D721Med (cell line): ENCODE data around the gene DMXL1.

Experiments used
- DNase-seq: peaks from one replicate; pipeline ENCODE4 v3.0.0; 2011; ENCODE audit warnings: low spot score; ENCODE audit not compliant: insufficient read length
- FAIRE-seq: peaks from 2 replicates; lab custom pipeline; 2011; peaks lifted over from hg19 to GRCh38; lab: Jason Lieb, UNC
- TF ChIP-seq, protein P1 (sequence below): IDR thresholded peaks from 2 replicates; pipeline ENCODE4 v1.5.1; 2012; ENCODE audit warnings: mild to moderate bottlenecking, control low read depth; ENCODE audit not compliant: insufficient read depth; ENCODE audit errors: missing control alignments

DMXL1 gene

GRCh38 chr5:119070828-119071560 lies at the start of gene DMXL1:
TSS of gene DMXL1 (plus strand) at chr5:119071087. CDS start at chr5:119071570, 483 bp downstream.
- DNase-seq: no peak
- TF ChIP-seq, protein P1, sequence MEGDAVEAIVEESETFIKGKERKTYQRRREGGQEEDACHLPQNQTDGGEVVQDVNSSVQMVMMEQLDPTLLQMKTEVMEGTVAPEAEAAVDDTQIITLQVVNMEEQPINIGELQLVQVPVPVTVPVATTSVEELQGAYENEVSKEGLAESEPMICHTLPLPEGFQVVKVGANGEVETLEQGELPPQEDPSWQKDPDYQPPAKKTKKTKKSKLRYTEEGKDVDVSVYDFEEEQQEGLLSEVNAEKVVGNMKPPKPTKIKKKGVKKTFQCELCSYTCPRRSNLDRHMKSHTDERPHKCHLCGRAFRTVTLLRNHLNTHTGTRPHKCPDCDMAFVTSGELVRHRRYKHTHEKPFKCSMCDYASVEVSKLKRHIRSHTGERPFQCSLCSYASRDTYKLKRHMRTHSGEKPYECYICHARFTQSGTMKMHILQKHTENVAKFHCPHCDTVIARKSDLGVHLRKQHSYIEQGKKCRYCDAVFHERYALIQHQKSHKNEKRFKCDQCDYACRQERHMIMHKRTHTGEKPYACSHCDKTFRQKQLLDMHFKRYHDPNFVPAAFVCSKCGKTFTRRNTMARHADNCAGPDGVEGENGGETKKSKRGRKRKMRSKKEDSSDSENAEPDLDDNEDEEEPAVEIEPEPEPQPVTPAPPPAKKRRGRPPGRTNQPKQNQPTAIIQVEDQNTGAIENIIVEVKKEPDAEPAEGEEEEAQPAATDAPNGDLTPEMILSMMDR: no peak
- FAIRE-seq: no peak

GRCh38 chr5:119021149-119021732 lies 49.6 kb upstream of the DMXL1 start:
- TF ChIP-seq, protein P1: no peak
- FAIRE-seq: no peak
- no peak for DNase-seq

DNA sequence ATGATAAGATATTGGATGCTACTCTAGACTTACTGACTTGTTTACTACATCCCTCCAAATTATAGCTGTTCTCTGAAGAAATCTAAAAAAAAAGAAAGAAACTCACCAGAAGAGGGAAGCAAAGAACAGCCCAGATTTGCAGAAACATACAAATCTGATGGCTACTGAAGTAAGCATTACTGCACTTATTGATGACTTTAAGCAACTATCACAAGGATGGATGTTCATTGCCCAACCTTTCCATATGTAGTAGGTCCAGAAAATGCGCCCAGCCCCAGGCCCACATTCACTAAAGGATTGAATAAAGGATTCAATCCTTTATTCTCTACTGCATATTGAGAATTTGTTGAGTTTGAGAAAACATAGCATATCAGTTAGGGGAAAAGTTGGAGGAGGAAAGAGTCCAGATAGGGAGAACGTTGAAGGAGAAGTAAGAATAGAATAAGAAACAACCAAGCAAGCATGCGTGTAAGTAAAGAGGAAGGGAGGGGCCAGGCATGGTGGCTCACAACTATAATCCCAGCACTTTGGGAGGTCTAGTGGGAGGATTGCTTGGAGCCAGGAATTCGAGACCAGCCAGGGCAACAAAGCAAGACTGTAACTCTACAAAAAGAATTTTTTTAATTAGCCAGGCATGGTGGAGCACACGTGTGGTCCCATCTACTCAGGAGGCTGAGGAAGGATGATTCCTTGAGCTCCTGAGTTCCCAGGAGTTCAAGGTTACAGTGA lies 48.7 kb upstream of the DMXL1 start:
- DNase-seq: no peak
- TF ChIP-seq, protein P1: peak; percentile 67
- no peak for FAIRE-seq

- TF ChIP-seq, protein P1: no peak
- DNase-seq (no peak), FAIRE-seq (no peak)
Measured at GRCh38 chr5:119022773-119023172, 48.1 kb upstream of the DMXL1 start.

- TF ChIP-seq, protein P1: no peak
- no peak for DNase-seq
- no peak for FAIRE-seq
Measured at GRCh38 chr5:119028575-119028974, 42.3 kb upstream of the DMXL1 start.

DNA sequence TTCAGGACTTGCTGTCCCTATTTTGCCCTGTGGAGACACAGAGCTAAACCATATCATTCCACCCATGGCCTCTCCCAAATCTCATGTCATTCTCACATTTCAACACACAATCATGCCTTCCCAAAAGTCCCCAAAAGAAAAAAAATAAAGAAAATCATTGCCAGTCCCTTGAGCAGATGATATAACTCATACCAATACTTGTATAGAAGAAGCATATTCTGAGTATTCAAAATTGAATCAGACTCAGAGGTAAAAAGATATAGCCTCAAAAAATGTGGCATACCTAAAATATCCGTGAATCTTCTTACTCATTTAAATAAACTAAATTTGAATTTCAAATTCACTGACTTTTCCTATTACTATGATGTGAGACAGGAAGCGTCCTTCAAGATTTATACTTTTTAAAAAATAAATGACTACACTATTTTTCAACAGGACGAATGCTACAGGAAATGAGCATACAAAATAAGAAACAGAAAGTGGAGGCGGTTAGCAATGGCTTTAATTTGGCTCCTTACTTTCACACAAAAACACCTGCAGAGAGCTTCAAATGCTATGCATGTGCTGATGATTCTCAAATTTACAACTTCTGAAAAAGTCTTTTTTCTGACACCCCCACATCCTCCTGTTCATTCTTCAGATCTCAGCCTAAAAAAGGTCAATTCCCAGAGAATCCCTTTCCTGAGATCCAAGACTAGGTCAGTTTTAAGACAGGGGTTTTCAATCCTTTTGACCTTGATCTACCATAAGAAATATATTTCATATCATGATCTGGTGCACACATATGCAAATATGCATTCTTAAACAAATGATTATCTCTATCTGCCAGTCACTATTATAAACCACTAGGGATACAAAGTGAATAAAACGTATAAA lies 39.6 kb upstream of the DMXL1 start:
- DNase-seq: no peak
- TF ChIP-seq, protein P1: no peak
- no peak for FAIRE-seq
